HG02678 (cell line): Measurements from ENCODE around the gene DIPK1C.

Source experiments
- ATAC-seq: cut with Tn5 transposase; IDR thresholded peaks from one replicate; pipeline ENCODE4 v1.9.1; 2021; ENCODE audit warnings: mild to moderate bottlenecking, moderate library complexity; ENCODE audit not compliant: unreplicated experiment

Gene DIPK1C

GRCh38 chr18:74392323-74392722 lies 64.8 kb downstream of the DIPK1C start:
- no peak for ATAC-seq

GRCh38 chr18:74390900-74391299 lies 66.2 kb downstream of the DIPK1C start:
- ATAC-seq, result no peak

GRCh38 chr18:74389991-74390390 lies 67.1 kb downstream of the DIPK1C start:
- ATAC-seq, result no peak

DNA sequence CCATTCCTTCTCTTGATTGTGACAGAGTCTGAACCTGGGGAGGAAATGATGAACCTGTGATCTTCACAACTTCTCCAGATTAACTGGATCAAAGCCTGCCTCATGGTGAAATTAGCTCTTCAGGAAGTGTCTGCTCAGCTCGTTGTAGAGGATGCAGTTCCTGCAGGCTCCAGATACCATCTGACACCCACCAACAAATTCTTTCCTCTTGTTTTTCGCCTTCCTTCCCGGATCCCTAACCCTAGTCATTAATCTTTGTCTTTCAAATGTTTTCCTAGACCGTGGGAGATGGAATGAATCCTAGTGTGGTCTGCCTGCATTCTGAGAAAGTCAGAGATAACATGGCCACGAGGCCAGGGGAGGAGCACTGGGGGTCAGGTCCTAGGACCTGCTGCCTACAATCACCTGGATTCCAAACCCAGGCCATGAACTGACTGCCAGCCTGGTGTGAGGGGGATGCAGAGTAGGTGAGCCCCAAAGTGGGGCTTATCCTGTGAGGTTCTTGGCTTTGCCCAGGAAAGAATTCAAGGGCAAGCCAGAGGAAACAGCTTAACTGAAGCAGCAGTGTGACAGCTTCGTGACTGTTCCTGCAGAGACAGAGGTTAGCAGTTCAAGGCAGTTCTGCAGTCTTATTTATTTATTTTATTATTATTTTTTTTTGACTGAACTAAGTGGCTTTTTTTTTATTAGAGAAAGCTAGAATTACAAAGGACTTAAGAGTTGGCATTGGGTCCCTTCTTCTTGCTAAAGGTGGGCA lies 67.8 kb downstream of the DIPK1C start:
- no peak for ATAC-seq

GRCh38 chr18:74388227-74388626 lies 68.9 kb downstream of the DIPK1C start:
- no peak for ATAC-seq

DNA sequence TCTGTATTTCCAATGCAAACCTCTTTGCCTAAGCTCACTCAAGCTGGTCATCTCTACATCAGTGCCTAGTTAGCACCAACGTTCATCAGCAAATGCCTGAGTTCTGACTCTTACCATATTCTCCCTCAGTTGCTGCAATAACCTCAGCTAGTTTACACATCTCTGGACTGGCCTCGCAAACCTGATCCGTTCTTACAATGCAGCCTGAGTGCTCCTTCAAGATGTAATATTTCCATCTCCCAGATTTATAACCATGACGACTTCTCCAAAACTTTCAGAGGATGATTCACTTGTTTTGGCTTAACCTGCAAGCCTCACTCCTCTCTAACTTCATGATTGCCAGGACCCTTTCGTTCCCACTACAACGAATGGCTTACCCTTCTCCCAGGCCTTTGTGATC lies 69.7 kb downstream of the DIPK1C start:
- no peak for ATAC-seq
